Osteocyte (in vitro differentiated cells): ENCODE results near the gene SLA2. TPM values are rescaled to one million over a fixed set of nuclear protein-coding genes. Genes with fewer than 3 reads are reported as not detected.

Experiments used
- DNase-seq: peaks from one replicate; pipeline ENCODE4 v3.0.0; 2021; ENCODE audit warnings: mixed read lengths; ENCODE audit not compliant: unreplicated experiment; ENCODE audit errors: extremely low spot score
- H3K27ac Mint-ChIP-seq: one replicate; pipeline ENCODE4 v1.8.0; 2021; ENCODE audit warnings: mild to moderate bottlenecking, mixed read lengths; ENCODE audit not compliant: unreplicated experiment
- H3K27me3 Mint-ChIP-seq: one replicate; pipeline ENCODE4 v1.8.0; 2021; ENCODE audit warnings: mixed read lengths; ENCODE audit not compliant: unreplicated experiment
- H3K36me3 Mint-ChIP-seq: one replicate; pipeline ENCODE4 v1.8.0; 2021; ENCODE audit warnings: mixed read lengths; ENCODE audit not compliant: unreplicated experiment
- H3K4me1 Mint-ChIP-seq: one replicate; pipeline ENCODE4 v1.8.0; 2021; ENCODE audit warnings: mixed read lengths; ENCODE audit not compliant: unreplicated experiment
- H3K4me3 Mint-ChIP-seq: one replicate; pipeline ENCODE4 v1.8.0; 2021; ENCODE audit warnings: mild to moderate bottlenecking, moderate library complexity, mixed read lengths; ENCODE audit not compliant: unreplicated experiment
- H3K9me3 Mint-ChIP-seq: one replicate; pipeline ENCODE4 v1.8.0; 2021; ENCODE audit warnings: mixed read lengths; ENCODE audit not compliant: unreplicated experiment
- total RNA-seq: library from RNA; stranded (reverse); gene quantifications from 2 replicates; pipeline ENCODE4 v1.2.1, GENCODE V29; 2021
- TF ChIP-seq, protein P1 (sequence below): fragments of 200-600 bp; sonication (generic); IDR thresholded peaks from 2 replicates; pipeline ENCODE4 v1.5.0; 2021; ENCODE audit warnings: antibody characterized with exemption, mild to moderate bottlenecking, moderate library complexity

Gene SLA2
- total RNA-seq, 1 donor from 2014 or later, result not detected

DNA sequence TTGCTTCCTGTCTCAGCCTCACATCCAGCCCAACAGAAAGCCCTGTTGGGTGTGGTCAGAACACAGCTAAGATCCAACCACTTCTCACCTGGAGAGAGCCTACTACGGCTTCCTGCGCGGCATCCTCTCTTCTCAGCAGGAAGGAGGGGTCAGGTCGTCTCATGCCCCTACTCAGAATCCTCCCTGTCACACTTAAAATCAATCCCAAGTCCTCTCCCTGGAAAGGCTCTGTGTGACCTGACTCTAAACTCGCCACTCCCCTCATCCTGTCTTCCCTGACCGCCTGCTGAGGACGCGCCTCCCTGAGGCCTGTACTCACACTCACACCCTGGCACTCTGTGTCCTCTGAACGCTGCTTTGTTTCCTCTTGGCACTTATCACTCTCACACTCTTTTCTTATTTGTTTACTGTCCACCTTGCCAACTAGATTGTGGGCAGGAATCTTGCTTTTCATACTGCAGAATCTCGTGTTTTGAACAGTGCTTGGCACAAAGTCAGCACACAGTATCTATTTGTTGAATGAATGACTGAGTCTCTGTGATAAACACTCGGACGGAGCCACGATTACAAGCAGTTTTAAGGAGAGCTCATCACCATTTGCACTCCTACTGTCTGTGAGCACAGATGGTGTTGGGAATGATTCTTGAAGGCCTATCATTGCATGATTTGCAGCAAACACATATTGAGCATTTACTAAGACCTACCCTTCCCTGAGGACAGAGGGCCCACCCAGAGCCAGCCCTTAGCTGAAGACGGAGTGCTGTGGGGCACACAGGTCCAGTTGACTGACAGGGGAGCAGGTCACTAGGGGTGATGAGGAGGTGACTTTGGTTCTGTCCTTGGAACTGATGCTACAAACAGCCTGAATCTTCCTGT lies 21.7 kb downstream of the SLA2 start:
- Mint-ChIP-seq H3K36me3 (no peaks in the 10 kb centered on the region), H3K27ac (no peak overlapping the region), H3K27me3 (no peaks in the 10 kb centered on the region), H3K9me3 (no peaks in the 10 kb centered on the region), H3K4me1 (no peaks in the 10 kb centered on the region), H3K4me3 (no peak overlapping the region)
- TF ChIP-seq, protein P1, sequence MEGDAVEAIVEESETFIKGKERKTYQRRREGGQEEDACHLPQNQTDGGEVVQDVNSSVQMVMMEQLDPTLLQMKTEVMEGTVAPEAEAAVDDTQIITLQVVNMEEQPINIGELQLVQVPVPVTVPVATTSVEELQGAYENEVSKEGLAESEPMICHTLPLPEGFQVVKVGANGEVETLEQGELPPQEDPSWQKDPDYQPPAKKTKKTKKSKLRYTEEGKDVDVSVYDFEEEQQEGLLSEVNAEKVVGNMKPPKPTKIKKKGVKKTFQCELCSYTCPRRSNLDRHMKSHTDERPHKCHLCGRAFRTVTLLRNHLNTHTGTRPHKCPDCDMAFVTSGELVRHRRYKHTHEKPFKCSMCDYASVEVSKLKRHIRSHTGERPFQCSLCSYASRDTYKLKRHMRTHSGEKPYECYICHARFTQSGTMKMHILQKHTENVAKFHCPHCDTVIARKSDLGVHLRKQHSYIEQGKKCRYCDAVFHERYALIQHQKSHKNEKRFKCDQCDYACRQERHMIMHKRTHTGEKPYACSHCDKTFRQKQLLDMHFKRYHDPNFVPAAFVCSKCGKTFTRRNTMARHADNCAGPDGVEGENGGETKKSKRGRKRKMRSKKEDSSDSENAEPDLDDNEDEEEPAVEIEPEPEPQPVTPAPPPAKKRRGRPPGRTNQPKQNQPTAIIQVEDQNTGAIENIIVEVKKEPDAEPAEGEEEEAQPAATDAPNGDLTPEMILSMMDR, result no peak
- DNase-seq, result no peak

DNA sequence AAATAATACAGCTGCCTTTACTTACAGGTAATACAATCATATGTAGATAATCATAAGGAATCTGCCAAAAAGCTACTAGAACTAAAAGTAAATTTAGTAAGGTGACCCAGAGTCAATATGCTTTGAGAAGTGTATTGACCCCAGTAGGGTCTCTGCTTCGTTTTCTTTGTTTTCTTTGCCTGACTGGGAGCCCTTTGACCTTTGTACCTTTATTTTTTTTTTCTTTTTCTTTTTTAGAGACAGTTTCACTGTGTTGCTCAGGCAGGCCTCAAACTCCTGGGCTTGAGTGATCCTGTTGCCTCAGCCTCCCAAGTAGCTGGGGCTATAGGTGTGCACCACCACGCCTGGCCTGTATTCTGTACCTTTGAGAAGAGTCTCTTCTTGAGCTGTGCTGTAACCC lies 22.6 kb downstream of the SLA2 start:
- TF ChIP-seq, protein P1, result no peak
- Mint-ChIP-seq H3K4me1 (no peaks in the 10 kb centered on the region), H3K36me3 (no peaks in the 10 kb centered on the region), H3K27ac (no peak overlapping the region), H3K27me3 (no peaks in the 10 kb centered on the region), H3K9me3 (no peaks in the 10 kb centered on the region), H3K4me3 (no peak overlapping the region)
- DNase-seq, result no peak

DNA sequence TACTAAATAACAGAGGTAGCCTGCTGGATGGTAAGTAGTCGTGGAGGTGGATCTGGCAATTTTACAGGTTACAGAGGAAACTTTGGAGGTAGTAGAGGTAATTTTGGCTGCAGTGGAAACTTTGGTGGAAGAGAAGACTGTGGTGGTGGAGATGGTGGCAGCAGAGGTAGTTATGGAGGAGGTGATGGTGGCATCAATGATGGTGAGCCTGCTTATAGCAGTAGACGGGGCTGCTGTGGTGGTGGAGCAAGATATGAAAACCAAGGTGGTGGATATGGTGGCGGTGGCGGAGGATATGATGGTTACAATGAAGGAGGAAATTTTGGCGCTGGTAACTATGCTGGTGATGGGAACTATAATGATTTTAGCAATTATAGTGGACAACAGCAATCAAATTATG lies 25.1 kb downstream of the SLA2 start:
- Mint-ChIP-seq H3K4me3 (no peak overlapping the region), H3K27ac (no peak overlapping the region), H3K4me1 (no peaks in the 10 kb centered on the region), H3K9me3 (no peaks in the 10 kb centered on the region), H3K36me3 (no peaks in the 10 kb centered on the region), H3K27me3 (no peaks in the 10 kb centered on the region)
- DNase-seq, result no peak
- TF ChIP-seq, protein P1, result no peak

DNA sequence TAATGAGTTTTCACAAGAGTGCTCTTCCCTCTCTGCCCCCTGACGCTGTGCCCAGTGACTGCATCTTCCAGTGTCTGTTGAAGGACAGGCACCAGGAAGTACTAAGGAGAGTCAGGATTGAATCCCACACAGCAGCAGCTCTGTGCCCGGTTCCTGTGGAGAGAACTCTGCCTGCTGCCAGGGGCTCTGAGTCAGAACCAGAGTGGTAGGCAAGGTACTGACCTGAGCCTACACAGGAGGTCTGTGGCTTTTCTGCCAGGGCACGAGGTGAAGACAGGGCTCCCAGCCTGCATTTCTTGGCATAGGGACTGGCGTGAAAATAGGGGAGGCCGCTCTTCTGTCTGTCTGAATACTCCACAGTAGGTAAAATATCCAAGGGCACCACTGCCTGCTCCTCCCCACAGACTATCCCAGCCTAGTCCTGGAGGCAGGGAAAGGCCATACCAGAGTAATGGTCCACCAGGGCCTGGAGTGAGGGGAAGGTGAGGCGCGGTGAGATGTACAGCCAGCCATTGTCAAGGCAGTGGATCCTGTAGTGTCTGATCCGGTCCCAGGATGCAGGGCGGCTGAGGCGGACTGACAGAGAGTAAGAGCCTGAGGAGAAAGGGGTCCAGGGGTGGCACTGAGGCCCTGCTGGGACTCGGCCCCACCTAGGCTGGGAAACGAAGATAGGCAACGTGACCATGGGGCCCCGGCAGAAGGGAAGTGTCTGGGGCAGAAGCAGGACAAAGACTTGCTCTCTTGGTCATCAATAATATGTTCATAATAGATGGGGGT lies 31.0 kb downstream of the SLA2 start:
- H3K36me3 Mint-ChIP-seq, result peaks cover 13% of the 10 kb centered on the region
- H3K4me1 Mint-ChIP-seq, result no peaks in the 10 kb centered on the region
- TF ChIP-seq, protein P1, result no peak
- DNase-seq, result no peak
- no peaks in the 10 kb centered on the region for H3K27me3 Mint-ChIP-seq
- no peaks in the 10 kb centered on the region for H3K9me3 Mint-ChIP-seq
- no peak overlapping the region for H3K4me3 Mint-ChIP-seq
- H3K27ac Mint-ChIP-seq, result no peak overlapping the region

DNA sequence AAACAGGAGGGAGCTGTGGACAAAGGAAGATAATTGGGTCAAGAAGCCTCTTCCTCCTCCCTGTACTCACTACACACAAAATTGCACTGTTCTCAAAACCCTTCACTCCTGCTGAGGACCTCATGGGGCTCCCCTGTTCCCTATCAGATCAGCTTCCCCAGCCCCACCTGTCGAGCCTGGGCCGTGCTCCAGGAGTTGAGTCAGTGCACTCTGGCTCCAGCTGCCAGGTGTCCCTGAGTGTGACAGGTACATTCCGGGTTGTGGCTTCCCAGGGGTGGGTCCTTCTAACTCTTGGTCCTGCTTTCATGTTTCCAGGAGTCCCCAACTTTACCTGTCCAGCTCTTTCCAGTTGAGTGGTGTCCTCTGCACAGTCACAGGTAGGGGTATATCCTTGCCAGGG lies 32.0 kb downstream of the SLA2 start:
- Mint-ChIP-seq H3K27me3 (no peaks in the 10 kb centered on the region), H3K9me3 (no peaks in the 10 kb centered on the region), H3K36me3 (peaks cover 15% of the 10 kb centered on the region), H3K27ac (no peak overlapping the region), H3K4me1 (no peaks in the 10 kb centered on the region), H3K4me3 (no peak overlapping the region)
- TF ChIP-seq, protein P1, result no peak
- no peak for DNase-seq
